NCI-H187 (cell line): Measurements from ENCODE around the gene CCND1.
"Not testable (repeated sequence)": the region's sequence is repeated elsewhere in the genome, so short reads cannot be mapped to it uniquely, and the experiment has no call there.

ENCODE experiments used
- DNase-seq, 2 experiments: peaks; one replicate each; lab custom pipeline; 2025; lab: John Stamatoyannopoulos, UW

CCND1 gene

GRCh38 chr11:69618237-69618636 is 22.7 kb upstream of the CCND1 start:
- DNase-seq: no peak

GRCh38 chr11:69620683-69621290 is 20.2 kb upstream of the CCND1 start:
- no peak for DNase-seq

- not testable (repeated sequence) for DNase-seq
These were observed 18.8 kb upstream of the CCND1 start for GRCh38 chr11:69622097-69622681.

- no peak for DNase-seq
These were observed 16.7 kb upstream of the CCND1 start for GRCh38 chr11:69624293-69624692.

GRCh38 chr11:69625476-69625875 is 15.5 kb upstream of the CCND1 start:
- DNase-seq: no peak

- no peak for DNase-seq
These were observed 13.4 kb upstream of the CCND1 start for GRCh38 chr11:69627551-69627950.

- DNase-seq: no peak
These were observed 10.9 kb upstream of the CCND1 start for GRCh38 chr11:69630017-69630416.

GRCh38 chr11:69630424-69630823 is 10.5 kb upstream of the CCND1 start:
- no peak for DNase-seq

GRCh38 chr11:69632900-69633299 is 8.1 kb upstream of the CCND1 start:
- no peak for DNase-seq

- no peak for DNase-seq
These were observed 6.9 kb upstream of the CCND1 start for GRCh38 chr11:69634069-69634468.

GRCh38 chr11:69634590-69634989 is 6.4 kb upstream of the CCND1 start:
- DNase-seq: no peak

GRCh38 chr11:69635195-69635594 is 5.8 kb upstream of the CCND1 start:
- no peak for DNase-seq

GRCh38 chr11:69635804-69636511 is 5.0 kb upstream of the CCND1 start:
- no peak for DNase-seq

GRCh38 chr11:69636512-69637197 is 4.3 kb upstream of the CCND1 start:
- DNase-seq: no peak

- DNase-seq: no peak
These were observed 3.6 kb upstream of the CCND1 start for GRCh38 chr11:69637198-69637940.

- no peak for DNase-seq
These were observed 2.8 kb upstream of the CCND1 start for GRCh38 chr11:69637941-69638871.

- DNase-seq: no peak
These were observed 1.8 kb upstream of the CCND1 start for GRCh38 chr11:69638941-69639681.

GRCh38 chr11:69639831-69640230 is 1.1 kb upstream of the CCND1 start:
- DNase-seq: no peak

- no peak for DNase-seq
These were observed 529 bp upstream of the CCND1 start for GRCh38 chr11:69640260-69640994.
